Neural progenitor cell (in vitro differentiated cells): ENCODE measurements around the gene RBMS2. TPM values are rescaled to one million over a fixed set of nuclear protein-coding genes. Genes with fewer than 3 reads are reported as not detected.

Experiments used
- DNase-seq: peaks from one replicate; pipeline ENCODE4 v3.0.0-alpha.2; 2016; ENCODE audit warnings: low spot score
- H2AFZ ChIP-seq: fragments of 200-600 bp; sonication (generic); replicated peaks from 2 replicates; pipeline ENCODE4 v1.6.1; 2016; ENCODE audit warnings: antibody characterized with exemption
- H3F3A ChIP-seq: fragments of 200-600 bp; sonication (generic); 2 replicates; pipeline ENCODE4 v1.6.1; 2016; ENCODE audit warnings: antibody characterized with exemption, low read depth
- H3K27ac ChIP-seq: fragments of 200-600 bp; sonication (generic); 2 replicates; pipeline ENCODE4 v1.5.1; 2016; ENCODE audit warnings: mild to moderate bottlenecking
- H3K27me3 ChIP-seq: fragments of 200-600 bp; sonication (generic); 2 replicates; pipeline ENCODE4 v1.6.1; 2016; ENCODE audit warnings: mild to moderate bottlenecking, moderate library complexity
- H3K36me3 ChIP-seq: fragments of 200-600 bp; sonication (generic); 2 replicates; pipeline ENCODE4 v1.5.1; 2016
- H3K4me1 ChIP-seq: fragments of 200-600 bp; sonication (generic); 2 replicates; pipeline ENCODE4 v1.6.1; 2016; ENCODE audit warnings: mixed run types
- H3K4me2 ChIP-seq: fragments of 200-600 bp; sonication (generic); 2 replicates; pipeline ENCODE4 v1.6.1; 2016
- H3K4me3 ChIP-seq: fragments of 200-600 bp; sonication (generic); 2 replicates; pipeline ENCODE4 v1.5.1; 2016
- H3K79me2 ChIP-seq: fragments of 200-600 bp; sonication (generic); 2 replicates; pipeline ENCODE4 v1.6.1; 2016; ENCODE audit warnings: low read depth
- H3K9ac ChIP-seq: fragments of 200-600 bp; sonication (generic); 2 replicates; pipeline ENCODE4 v1.6.1; 2016
- H3K9me3 ChIP-seq: fragments of 200-600 bp; sonication (generic); 2 replicates; pipeline ENCODE4 v1.5.1; 2016; ENCODE audit warnings: low read depth
- H4K20me1 ChIP-seq: fragments of 200-600 bp; sonication (generic); 2 replicates; pipeline ENCODE4 v1.6.1; 2016; ENCODE audit warnings: low read depth
- H3K27ac Mint-ChIP-seq: 3 replicates; pipeline ENCODE4 v1.8.0; 2021; ENCODE audit warnings: mixed read lengths
- H3K27me3 Mint-ChIP-seq: 2 replicates; pipeline ENCODE4 v1.8.0; 2022; ENCODE audit warnings: low read depth, mild to moderate bottlenecking, inconsistent platforms, moderate library complexity, mixed read lengths; ENCODE audit not compliant: insufficient read depth
- H3K36me3 Mint-ChIP-seq: 3 replicates; pipeline ENCODE4 v1.8.0; 2021; ENCODE audit warnings: mixed read lengths
- H3K4me1 Mint-ChIP-seq: 3 replicates; pipeline ENCODE4 v1.8.0; 2021; ENCODE audit warnings: mixed read lengths
- H3K4me3 Mint-ChIP-seq: 3 replicates; pipeline ENCODE4 v1.8.0; 2021; ENCODE audit warnings: mild to moderate bottlenecking, moderate library complexity, mixed read lengths
- H3K9me3 Mint-ChIP-seq: 3 replicates; pipeline ENCODE4 v1.8.0; 2020; ENCODE audit warnings: mixed read lengths
- CTCF ChIP-seq: fragments of 200-600 bp; sonication (generic); IDR thresholded peaks from 2 replicates; pipeline ENCODE4 v1.5.1; 2017; ENCODE audit warnings: antibody characterized with exemption, mild to moderate bottlenecking
- EZH2 ChIP-seq: fragments of 200-600 bp; sonication (generic); IDR thresholded peaks from 2 replicates; pipeline ENCODE4 v1.6.1; 2017; ENCODE audit warnings: antibody characterized with exemption, mild to moderate bottlenecking, moderate library complexity
- EZH2phosphoT487 ChIP-seq: fragments of 200-600 bp; sonication (generic); IDR thresholded peaks from 2 replicates; pipeline ENCODE4 v1.6.1; 2017; ENCODE audit warnings: antibody characterized with exemption
- total RNA-seq: library from RNA; depleted of rRNA; stranded (reverse); fragments of >200 nt; gene quantifications from 2 replicates; pipeline ENCODE4 v1.2.3, GENCODE V29; 2015; ENCODE audit warnings: low replicate concordance

The RBMS2 gene
- total RNA-seq, 1 donor from 2014 or later, result 12.9 TPM

GRCh38 chr12:56541631-56542030, 20.0 kb downstream of the RBMS2 start:
- Histone ChIP-seq H3K27ac (no peak overlapping the region), H3K4me1 (no peaks in the 10 kb centered on the region), H3K79me2 (no peaks in the 10 kb centered on the region), H3K4me2 (no peak overlapping the region), H2AFZ (no peak overlapping the region), H3K36me3 (no peaks in the 10 kb centered on the region), H3K9ac (no peak overlapping the region), H3K27me3 (no peaks in the 10 kb centered on the region), H3K4me3 (no peak overlapping the region), H4K20me1 (peaks cover 4% of the 10 kb centered on the region), H3K9me3 (no peaks in the 10 kb centered on the region), H3F3A (no peaks in the 10 kb centered on the region)
- H3K27ac Mint-ChIP-seq, result no peak overlapping the region
- no peaks in the 10 kb centered on the region for H3K4me1 Mint-ChIP-seq
- no peak overlapping the region for H3K4me3 Mint-ChIP-seq
- no peak for DNase-seq
- TF ChIP-seq EZH2 (no peak), EZH2phosphoT487 (no peak)
- no peaks in the 10 kb centered on the region for H3K9me3 Mint-ChIP-seq
- no peaks in the 10 kb centered on the region for H3K36me3 Mint-ChIP-seq
- H3K27me3 Mint-ChIP-seq, result no peaks in the 10 kb centered on the region

DNA sequence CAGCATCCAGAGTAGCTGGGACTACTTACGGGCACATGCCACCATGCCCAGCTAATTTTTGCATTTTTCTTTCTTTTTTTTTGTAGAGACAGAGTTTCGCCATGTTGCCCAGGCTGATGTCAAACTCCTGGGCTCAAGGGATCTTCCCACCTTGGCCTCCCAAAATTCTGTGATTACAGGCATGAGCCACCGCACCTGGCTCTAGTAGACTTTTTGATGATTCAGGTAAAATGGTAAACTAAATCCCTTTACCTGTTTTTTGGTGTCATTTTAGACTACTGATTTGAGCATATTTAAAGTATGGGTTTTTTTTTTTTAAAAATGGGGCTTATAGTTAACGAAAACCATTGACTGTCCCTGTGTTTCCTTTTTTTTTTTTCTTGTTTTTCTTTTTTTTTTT, 20.5 kb downstream of the RBMS2 start:
- Mint-ChIP-seq H3K4me1 (no peaks in the 10 kb centered on the region), H3K4me3 (no peak overlapping the region), H3K27me3 (no peaks in the 10 kb centered on the region)

GRCh38 chr12:56545023-56545604, 23.5 kb downstream of the RBMS2 start:
- Mint-ChIP-seq H3K27me3 (no peaks in the 10 kb centered on the region), H3K4me3 (no peak overlapping the region), H3K4me1 (no peaks in the 10 kb centered on the region), H3K9me3 (no peaks in the 10 kb centered on the region), H3K27ac (no peak overlapping the region), H3K36me3 (no peaks in the 10 kb centered on the region)
- no peak overlapping the region for H2AFZ ChIP-seq
- no peaks in the 10 kb centered on the region for H3K36me3 ChIP-seq
- H3K4me3 ChIP-seq, result no peak overlapping the region
- TF ChIP-seq CTCF, result no peak
- no peak for TF ChIP-seq EZH2phosphoT487
- TF ChIP-seq EZH2, result no peak
- H3K79me2 ChIP-seq, result no peaks in the 10 kb centered on the region
- no peaks in the 10 kb centered on the region for H3K4me1 ChIP-seq
- H3K27me3 ChIP-seq, result no peaks in the 10 kb centered on the region
- no peak overlapping the region for H3K4me2 ChIP-seq
- no peaks in the 10 kb centered on the region for H4K20me1 ChIP-seq
- no peaks in the 10 kb centered on the region for H3K9me3 ChIP-seq
- no peak overlapping the region for H3K27ac ChIP-seq
- no peak for DNase-seq
- no peak overlapping the region for H3K9ac ChIP-seq
- H3F3A ChIP-seq, result no peaks in the 10 kb centered on the region

More for the DNA sequence above, 20.5 kb downstream of the RBMS2 start:
- no peak for DNase-seq
- Histone ChIP-seq H3K9me3 (no peaks in the 10 kb centered on the region), H2AFZ (no peak overlapping the region), H3K27ac (no peak overlapping the region), H3K4me1 (no peaks in the 10 kb centered on the region), H3K79me2 (no peaks in the 10 kb centered on the region), H3K9ac (no peak overlapping the region), H3K36me3 (no peaks in the 10 kb centered on the region), H4K20me1 (no peaks in the 10 kb centered on the region), H3K27me3 (no peaks in the 10 kb centered on the region), H3K4me3 (no peak overlapping the region), H3F3A (no peaks in the 10 kb centered on the region), H3K4me2 (no peak overlapping the region)
- Mint-ChIP-seq H3K36me3 (no peaks in the 10 kb centered on the region), H3K9me3 (no peaks in the 10 kb centered on the region), H3K27ac (no peak overlapping the region)
- TF ChIP-seq EZH2phosphoT487 (no peak), EZH2 (no peak), CTCF (no peak)

- no peaks in the 10 kb centered on the region for H3K4me1 ChIP-seq
- no peaks in the 10 kb centered on the region for H3K79me2 ChIP-seq
- no peaks in the 10 kb centered on the region for H3K36me3 ChIP-seq
- H3K9ac ChIP-seq, result no peak overlapping the region
- H3F3A ChIP-seq, result no peaks in the 10 kb centered on the region
- no peak for DNase-seq
- Mint-ChIP-seq H3K4me1 (no peaks in the 10 kb centered on the region), H3K4me3 (no peak overlapping the region), H3K27me3 (no peaks in the 10 kb centered on the region), H3K27ac (no peak overlapping the region), H3K9me3 (no peaks in the 10 kb centered on the region), H3K36me3 (no peaks in the 10 kb centered on the region)
- H3K27me3 ChIP-seq, result no peaks in the 10 kb centered on the region
- TF ChIP-seq EZH2phosphoT487, result no peak
- H3K4me3 ChIP-seq, result no peak overlapping the region
- no peaks in the 10 kb centered on the region for H3K9me3 ChIP-seq
- peaks cover 3% of the 10 kb centered on the region for H4K20me1 ChIP-seq
- no peak overlapping the region for H2AFZ ChIP-seq
- H3K27ac ChIP-seq, result no peak overlapping the region
- no peak overlapping the region for H3K4me2 ChIP-seq
Measured at GRCh38 chr12:56546680-56547079, 25.1 kb downstream of the RBMS2 start.
